Measurements from ENCODE around the gene MVB12B. TPM values are rescaled to one million over a fixed set of nuclear protein-coding genes. Genes with fewer than 3 reads are reported as not detected.

Gene MVB12B
- total RNA-seq, 4 donors from 2014 or later: 8.5 to 13.0 (median 10.5) TPM

DNA sequence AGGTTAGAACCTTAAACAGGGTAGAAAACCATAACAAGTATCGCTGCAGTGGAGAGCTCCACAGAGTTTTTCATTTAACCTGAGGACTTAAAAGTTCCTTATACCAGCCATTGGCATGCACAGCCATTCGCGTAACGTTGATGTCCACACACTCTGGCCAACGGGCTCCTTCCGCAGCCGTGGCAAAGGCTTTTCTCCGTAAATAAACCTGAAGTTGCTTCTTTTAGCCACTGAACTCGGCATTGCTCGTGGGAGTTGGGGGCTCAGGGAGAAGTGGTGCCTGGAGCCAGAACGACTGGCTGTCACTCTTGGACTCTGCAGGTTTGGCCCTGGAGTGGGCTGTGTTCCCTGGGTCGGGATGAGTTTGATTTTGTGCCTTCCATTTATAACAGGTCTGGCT, 161.2 kb downstream of the MVB12B start:
- TF ChIP-seq, protein P1, sequence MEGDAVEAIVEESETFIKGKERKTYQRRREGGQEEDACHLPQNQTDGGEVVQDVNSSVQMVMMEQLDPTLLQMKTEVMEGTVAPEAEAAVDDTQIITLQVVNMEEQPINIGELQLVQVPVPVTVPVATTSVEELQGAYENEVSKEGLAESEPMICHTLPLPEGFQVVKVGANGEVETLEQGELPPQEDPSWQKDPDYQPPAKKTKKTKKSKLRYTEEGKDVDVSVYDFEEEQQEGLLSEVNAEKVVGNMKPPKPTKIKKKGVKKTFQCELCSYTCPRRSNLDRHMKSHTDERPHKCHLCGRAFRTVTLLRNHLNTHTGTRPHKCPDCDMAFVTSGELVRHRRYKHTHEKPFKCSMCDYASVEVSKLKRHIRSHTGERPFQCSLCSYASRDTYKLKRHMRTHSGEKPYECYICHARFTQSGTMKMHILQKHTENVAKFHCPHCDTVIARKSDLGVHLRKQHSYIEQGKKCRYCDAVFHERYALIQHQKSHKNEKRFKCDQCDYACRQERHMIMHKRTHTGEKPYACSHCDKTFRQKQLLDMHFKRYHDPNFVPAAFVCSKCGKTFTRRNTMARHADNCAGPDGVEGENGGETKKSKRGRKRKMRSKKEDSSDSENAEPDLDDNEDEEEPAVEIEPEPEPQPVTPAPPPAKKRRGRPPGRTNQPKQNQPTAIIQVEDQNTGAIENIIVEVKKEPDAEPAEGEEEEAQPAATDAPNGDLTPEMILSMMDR (IDR thresholded peaks at IDR 0.05; ENCODE audit: low read depth): no peak

DNA sequence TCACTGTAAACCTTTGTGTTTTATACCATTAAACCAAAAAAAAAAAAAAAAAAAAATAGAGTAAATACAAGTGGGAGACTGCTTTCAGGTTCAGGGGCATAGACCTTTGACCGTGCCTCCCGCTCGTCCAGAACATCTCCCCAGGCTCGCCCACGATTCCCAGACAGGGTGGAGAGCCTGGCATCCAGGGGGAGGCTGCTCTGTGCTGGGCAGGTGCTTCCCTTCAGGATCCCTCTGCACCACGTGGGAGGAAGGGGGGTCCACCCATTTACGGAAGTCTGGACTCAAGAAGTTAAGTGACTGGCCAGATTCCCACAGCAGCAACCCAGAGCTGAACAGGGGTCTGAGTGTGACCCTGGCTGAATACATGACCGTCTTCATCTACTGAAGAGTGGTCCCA, 161.7 kb downstream of the MVB12B start:
- TF ChIP-seq, protein P1 (IDR thresholded peaks at IDR 0.05; ENCODE audit: low read depth): no peak

DNA sequence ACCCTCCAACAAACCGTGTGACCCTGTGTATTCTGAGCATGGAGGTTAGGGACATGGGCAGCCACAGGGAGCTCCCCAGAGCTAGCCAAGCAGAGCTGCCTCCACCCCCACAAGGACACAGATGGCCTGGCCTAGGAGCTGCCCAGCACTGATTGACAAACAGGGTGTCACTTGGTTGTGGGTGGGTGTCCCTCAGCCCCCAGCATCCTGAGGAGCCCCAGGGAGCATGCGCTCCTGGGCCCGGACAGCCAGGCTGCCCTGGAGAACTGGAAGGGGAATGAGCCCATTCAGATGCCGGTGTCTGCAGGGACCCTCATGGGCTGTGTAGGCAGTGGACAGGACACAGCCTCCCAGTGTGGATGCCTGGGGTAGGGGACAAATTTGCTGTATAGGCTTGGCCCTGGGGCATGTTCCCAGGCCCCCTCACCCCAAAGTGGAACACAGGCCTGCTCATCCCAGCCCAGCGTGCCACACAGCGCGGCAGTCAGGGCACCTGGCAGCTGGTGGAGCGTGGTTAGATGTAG, 162.3 kb downstream of the MVB12B start:
- TF ChIP-seq, protein P1 (IDR thresholded peaks at IDR 0.05; ENCODE audit: low read depth): no peak

DNA sequence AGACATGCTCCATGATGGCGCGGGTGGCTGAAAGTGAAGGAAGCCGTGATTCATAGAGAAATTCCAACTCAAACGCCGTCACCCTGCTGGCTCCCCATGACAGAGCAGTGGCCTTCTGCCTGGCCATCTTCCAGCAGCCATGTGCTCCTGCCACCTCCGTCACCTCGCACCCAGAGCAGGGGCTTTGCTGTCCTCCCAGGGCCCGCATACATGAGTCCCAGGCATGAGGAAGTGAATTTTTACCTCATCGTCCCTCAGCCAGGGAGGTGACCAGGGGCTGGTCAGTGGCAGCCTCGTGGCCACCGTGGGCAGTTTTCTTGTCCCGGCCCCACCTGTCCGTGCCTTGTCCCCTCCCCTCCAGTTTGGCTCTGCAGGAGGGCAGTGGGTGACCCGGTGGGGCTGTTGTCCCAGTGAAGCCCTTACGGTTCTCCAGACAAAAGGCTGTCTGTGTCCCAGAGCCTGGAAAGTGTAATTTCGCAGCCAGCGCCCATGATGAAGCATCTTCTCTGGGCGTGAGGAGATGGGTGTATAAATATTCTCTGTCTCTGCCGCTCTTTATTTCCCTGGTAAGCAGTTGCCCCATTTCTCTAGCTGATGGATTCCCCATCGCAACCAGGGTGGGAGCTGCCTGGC, 163.1 kb downstream of the MVB12B start:
- TF ChIP-seq, protein P1 (IDR thresholded peaks at IDR 0.05; ENCODE audit: low read depth): no peak

DNA sequence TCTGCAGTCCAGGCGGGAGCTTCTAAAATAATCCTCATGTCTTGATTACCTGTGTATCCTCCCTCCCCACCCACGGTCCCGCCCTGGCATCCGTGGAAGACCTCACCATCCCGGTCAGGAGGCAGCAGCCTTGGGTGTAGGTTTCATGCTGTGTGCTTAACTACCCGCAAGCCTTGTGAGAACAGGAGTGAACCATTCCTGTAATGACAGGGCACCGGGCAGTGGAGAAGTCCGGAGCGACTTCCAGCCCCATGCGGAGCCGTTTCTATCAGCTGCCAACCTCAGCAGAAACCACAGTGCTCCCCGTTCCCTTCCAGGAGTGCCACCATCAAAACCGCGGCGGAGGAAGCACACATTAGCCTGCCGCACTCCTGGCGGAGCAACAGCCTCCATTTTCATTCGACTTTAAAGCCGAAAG, 163.6 kb downstream of the MVB12B start:
- TF ChIP-seq, protein P1 (IDR thresholded peaks at IDR 0.05; ENCODE audit: low read depth): no peak

DNA sequence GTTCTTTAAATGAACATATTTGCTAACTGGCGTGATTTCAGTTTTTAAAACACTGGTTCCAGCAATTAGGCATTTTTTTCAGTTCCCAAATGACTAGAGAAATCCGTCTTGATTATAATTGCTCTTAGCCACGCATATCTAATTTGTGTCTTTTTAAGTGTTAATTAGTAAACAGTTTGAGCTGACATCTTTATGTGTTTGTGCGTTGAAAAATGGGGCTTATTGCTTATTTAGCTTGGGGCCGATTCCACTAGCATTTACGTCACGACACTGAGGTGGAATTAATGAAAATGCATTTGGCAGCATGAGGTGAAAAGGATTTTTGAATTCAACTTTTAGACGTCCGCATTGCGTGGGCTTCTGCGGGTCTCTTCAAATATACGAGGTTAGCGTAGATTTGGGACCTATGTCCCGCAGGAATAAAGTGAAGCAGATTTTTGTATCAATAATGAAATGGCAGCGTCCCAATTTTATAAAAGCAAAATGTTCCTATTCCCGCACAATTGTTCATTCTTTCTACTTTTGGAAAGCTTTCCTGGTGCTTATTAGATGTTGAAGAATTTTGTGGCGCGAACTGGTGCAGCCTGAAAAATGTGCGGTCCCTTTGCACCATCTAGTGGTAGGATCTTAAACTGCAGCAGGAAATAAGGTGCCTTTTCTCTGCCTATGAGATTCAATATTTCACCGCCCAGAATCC, 164.4 kb downstream of the MVB12B start:
- TF ChIP-seq, protein P1 (IDR thresholded peaks at IDR 0.05; ENCODE audit: low read depth): no peak

DNA sequence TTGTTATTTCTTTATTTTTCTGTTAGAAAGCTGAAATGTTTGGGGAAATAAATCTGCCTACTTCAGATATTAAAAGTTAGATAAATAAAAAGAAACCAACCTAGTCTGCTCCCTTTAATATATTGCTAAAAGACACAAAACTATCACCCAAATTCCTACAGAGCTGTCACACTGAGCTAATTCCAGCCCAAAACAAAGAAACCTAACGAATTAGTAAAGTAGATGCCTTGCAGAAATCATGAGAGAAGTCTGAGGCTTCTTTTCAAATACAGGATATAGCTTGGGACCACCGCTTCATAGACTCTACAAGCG, 164.9 kb downstream of the MVB12B start:
- TF ChIP-seq, protein P1 (IDR thresholded peaks at IDR 0.05; ENCODE audit: low read depth): no peak
